SK-N-SH (cell line): ENCODE data around the gene DUSP9.

ENCODE experiments used
- CTCF ChIP-seq: fragments of 200-600 bp; sonication (generic); IDR thresholded peaks from 2 replicates; pipeline ENCODE4 v1.6.1; 2017; ENCODE audit warnings: antibody characterized with exemption, mild to moderate bottlenecking, moderate library complexity
- JUND ChIP-seq: IDR thresholded peaks from 2 replicates; pipeline ENCODE4 v1.4.0; 2012
- POLR2AphosphoS5 ChIP-seq: IDR thresholded peaks from 2 replicates; pipeline ENCODE4 v1.6.1; 2012; ENCODE audit warnings: low read depth, low read length
- REST ChIP-seq: IDR thresholded peaks from 2 replicates; pipeline ENCODE4 v1.6.1; 2012; ENCODE audit warnings: mild to moderate bottlenecking, low read depth, low read length, moderate library complexity
- YY1 ChIP-seq: IDR thresholded peaks from 2 replicates; pipeline ENCODE4 v1.4.0; 2012; ENCODE audit warnings: low read depth, mild to moderate bottlenecking

DNA sequence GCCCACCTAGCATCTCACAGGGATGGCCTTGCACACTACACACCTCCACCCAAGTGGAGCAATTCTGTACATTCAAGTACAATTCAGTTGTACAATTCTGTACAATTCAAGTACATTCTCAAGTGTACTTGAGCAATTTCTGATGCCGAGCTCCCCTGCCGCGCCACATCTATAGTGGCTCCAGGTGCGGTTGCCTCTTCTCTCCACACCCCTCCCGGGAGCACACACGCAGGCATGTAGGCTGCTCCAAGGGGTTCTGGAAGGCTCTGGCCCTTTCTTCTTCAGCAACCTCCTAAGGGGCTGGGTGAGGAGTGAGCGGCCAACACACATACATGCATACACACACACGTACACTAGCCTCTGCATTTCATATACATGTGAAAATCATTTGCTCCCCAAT, 18.9 kb upstream of the DUSP9 start:
- TF ChIP-seq CTCF (no peak), POLR2AphosphoS5 (no peak), YY1 (no peak), REST (no peak), JUND (no peak)
